Neutrophil (primary cell): ENCODE results near the gene GIN1.
"Not testable (repeated sequence)": the region's sequence is repeated elsewhere in the genome, so short reads cannot be mapped to it uniquely, and the experiment has no call there.

Experiments used
- H3K27ac ChIP-seq: fragments of 200-600 bp; sonication (generic); 2 replicates; pipeline ENCODE4 v1.5.1; 2016; ENCODE audit warnings: mild to moderate bottlenecking, moderate library complexity
- H3K27me3 ChIP-seq: fragments of 200-600 bp; sonication (generic); 2 replicates; pipeline ENCODE4 v1.6.0; 2016; ENCODE audit warnings: mild to moderate bottlenecking
- H3K36me3 ChIP-seq: fragments of 200-600 bp; sonication (generic); 2 replicates; pipeline ENCODE4 v1.5.1; 2017
- H3K4me1 ChIP-seq, 2 experiments: fragments of 200-600 bp in 1 of 2; sonication (generic) in 1 of 2; 1 replicate in 1 of 2; 2 replicates in 1 of 2; pipeline versions ENCODE4 v1.5.1 to v1.6.1; 2013 to 2016; ENCODE audit warnings: low read depth in 1 of 2, low read length in 1 of 2, mild to moderate bottlenecking in 1 of 2, moderate library complexity in 1 of 2; ENCODE audit not compliant: control insufficient read depth in 1 of 2, insufficient read depth in 1 of 2
- H3K4me3 ChIP-seq, 2 experiments: fragments of 200-600 bp in 1 of 2; sonication (generic) in 1 of 2; 1 replicate in 1 of 2; 2 replicates in 1 of 2; pipeline ENCODE4 v1.5.1; 2013 to 2016; ENCODE audit warnings: low read depth in 1 of 2, low read length in 1 of 2, mild to moderate bottlenecking in 1 of 2, moderate library complexity in 1 of 2
- H3K9me3 ChIP-seq: fragments of 200-600 bp; sonication (generic); 2 replicates; pipeline ENCODE4 v1.5.1; 2016
- CTCF ChIP-seq: fragments of 200-600 bp; sonication (generic); IDR thresholded peaks from 2 replicates; pipeline ENCODE4 v1.5.1; 2016; ENCODE audit warnings: antibody characterized with exemption

Gene GIN1

GRCh38 chr5:103119765-103120606 lies at the start of gene GIN1, which contains the start of gene PPIP5K2:
Gene GIN1 (minus strand): TSS chr5:103120138. CDS start chr5:103108707, 11,431 bp downstream.
Gene PPIP5K2 (plus strand): TSS chr5:103120301. CDS start chr5:103129590, 9,289 bp downstream.
- Histone ChIP-seq H3K36me3 (peaks cover 8% of the 10 kb centered on the region), H3K27ac (peak within 1 kb of the TSS; percentile 96), H3K27me3 (no peaks in the 10 kb centered on the region), H3K4me3 (peak within 1 kb of the TSS; percentile 69 to 83), H3K4me1 (peaks cover 36 to 39% of the 10 kb centered on the region in 2 experiments), H3K9me3 (no peaks in the 10 kb centered on the region)
- TF ChIP-seq CTCF = peak; percentile 60

GRCh38 chr5:103166706-103167105 lies 46.8 kb upstream of the GIN1 start:
- Histone ChIP-seq H3K9me3 (no peaks in the 10 kb centered on the region), H3K4me1 (no peaks in the 10 kb centered on the region), H3K36me3 (peaks cover 53% of the 10 kb centered on the region), H3K27me3 (no peaks in the 10 kb centered on the region), H3K4me3 (no peak overlapping the region), H3K27ac (no peak overlapping the region)
- TF ChIP-seq CTCF = no peak

- no peak for TF ChIP-seq CTCF
- no peaks in the 10 kb centered on the region for H3K9me3 ChIP-seq
- H3K27ac ChIP-seq = no peak overlapping the region
- no peaks in the 10 kb centered on the region for H3K27me3 ChIP-seq
- H3K4me3 ChIP-seq = no peak overlapping the region
- H3K4me1 ChIP-seq = no peaks in the 10 kb centered on the region
- H3K36me3 ChIP-seq = peaks cover 83% of the 10 kb centered on the region
Measured at GRCh38 chr5:103151156-103151555, 31.2 kb upstream of the GIN1 start.

GRCh38 chr5:103148213-103148612 lies 28.3 kb upstream of the GIN1 start:
- no peaks in the 10 kb centered on the region for H3K4me1 ChIP-seq
- no peaks in the 10 kb centered on the region for H3K9me3 ChIP-seq
- H3K4me3 ChIP-seq = no peak overlapping the region
- no peak overlapping the region for H3K27ac ChIP-seq
- peaks cover 62% of the 10 kb centered on the region for H3K36me3 ChIP-seq
- no peaks in the 10 kb centered on the region for H3K27me3 ChIP-seq
- no peak for TF ChIP-seq CTCF

GRCh38 chr5:103145196-103145595 lies 25.3 kb upstream of the GIN1 start:
- Histone ChIP-seq H3K4me3 (no peak overlapping the region), H3K27me3 (no peaks in the 10 kb centered on the region), H3K9me3 (no peaks in the 10 kb centered on the region), H3K27ac (no peak overlapping the region), H3K36me3 (peaks cover 54% of the 10 kb centered on the region), H3K4me1 (no peaks in the 10 kb centered on the region)
- no peak for TF ChIP-seq CTCF

- H3K9me3 ChIP-seq, H3K27me3 ChIP-seq, H3K4me1 ChIP-seq, H3K4me3 ChIP-seq, H3K27ac ChIP-seq: not testable (repeated sequence)
- H3K36me3 ChIP-seq = peaks cover 50% of the 10 kb centered on the region
Measured at GRCh38 chr5:103142132-103142531, 22.2 kb upstream of the GIN1 start.
